ENCODE results near the gene PLCG2.

GRCh38 chr16:81816793-81817210 is 37.7 kb downstream of the PLCG2 start:
- TF ChIP-seq CTCF (IDR thresholded peaks at IDR 0.05) (no peak), ZFX (IDR thresholded peaks at IDR 0.05; ENCODE audit: borderline replicate concordance) (no peak)
